NCI-H82 (cell line): ENCODE measurements around the gene AP4E1.
"Not testable (repeated sequence)": the region's sequence is repeated elsewhere in the genome, so short reads cannot be mapped to it uniquely, and the experiment has no call there.

Experiments
- DNase-seq: peaks from one replicate; lab custom pipeline; 2025; lab: John Stamatoyannopoulos, UW

Gene AP4E1

GRCh38 chr15:50908209-50909009 is at the start of gene AP4E1:
TSS of gene AP4E1 (plus strand) at chr15:50908683. CDS start at chr15:50908779, 96 bp downstream.
- peak; percentile 90 for DNase-seq

GRCh38 chr15:50860824-50861223 is 47.7 kb upstream of the AP4E1 start:
- no peak for DNase-seq

DNA sequence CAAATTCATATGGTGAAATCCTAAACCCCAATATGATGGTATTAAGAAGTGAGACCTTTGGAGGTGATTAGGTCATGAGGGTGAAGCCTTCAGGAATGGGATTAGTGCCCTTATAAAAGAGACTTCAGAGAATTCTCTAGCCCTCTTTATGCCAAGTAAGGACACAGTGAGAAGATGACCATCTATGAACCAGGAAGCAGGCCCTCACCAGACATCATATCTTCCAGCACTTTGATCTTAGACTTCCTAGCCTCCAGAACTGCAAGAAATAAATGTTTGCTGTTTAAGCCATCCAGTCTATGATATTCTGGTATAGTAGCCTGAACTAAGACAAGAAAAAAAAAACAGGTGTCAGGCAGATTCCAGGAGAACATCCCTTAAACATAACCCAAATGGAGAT is 45.9 kb upstream of the AP4E1 start:
- DNase-seq = no peak

DNA sequence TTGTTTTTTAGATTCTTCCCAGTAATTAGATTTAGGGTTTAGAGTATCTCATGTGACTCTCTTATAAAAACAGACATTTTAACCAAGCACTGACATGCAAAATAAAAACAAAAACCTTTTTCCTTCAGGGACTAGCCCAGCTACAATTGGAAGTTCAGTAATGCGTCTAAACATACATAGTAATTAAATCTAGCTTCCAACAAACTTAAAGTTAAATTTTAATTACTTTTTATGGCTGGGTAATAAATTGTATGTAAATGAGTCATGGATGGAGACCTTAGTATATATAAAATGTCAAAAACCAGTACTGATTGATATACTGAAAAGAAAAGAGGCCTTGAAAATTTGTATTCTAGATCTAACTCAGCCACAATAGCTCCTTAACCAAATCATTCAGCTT is 43.6 kb upstream of the AP4E1 start:
- DNase-seq = no peak

DNA sequence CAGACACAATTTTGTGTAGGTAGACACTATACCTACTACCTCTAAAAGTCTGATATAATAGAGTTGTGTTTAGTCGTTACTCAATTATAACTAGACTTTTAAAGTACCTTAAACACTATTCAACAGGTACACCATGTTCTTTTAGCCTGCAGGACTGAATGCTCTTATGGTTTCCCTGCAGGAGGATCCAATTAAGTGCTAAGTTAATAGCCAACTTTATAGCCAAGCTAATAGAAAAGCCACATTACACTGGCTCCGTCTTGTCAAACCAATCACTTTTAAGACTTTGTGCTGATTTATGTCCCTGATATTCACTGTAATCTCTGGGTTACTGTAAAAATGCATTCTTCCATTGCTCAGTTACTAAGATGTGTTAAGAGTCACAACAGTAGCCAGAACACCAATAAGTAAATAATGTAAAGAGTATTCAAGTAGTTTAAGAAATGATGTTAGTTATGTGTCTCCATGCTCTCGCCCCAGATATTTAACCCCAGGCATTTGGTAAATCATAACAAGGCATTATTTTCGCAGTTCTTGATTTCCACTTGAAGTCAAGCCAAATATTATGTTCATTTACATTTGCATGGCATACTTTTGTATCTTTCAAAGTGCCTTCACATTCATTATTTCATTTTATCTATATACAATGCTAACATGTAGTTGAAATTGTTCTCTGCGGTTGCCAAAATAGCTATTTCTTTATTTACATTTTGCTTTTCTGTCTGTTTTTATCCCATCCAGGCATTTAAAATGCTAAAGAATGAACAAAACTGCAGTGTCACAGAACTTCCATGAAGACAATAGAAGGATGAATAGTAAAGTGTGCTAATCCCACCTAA is 42.7 kb upstream of the AP4E1 start:
- DNase-seq = peak; percentile 48

DNA sequence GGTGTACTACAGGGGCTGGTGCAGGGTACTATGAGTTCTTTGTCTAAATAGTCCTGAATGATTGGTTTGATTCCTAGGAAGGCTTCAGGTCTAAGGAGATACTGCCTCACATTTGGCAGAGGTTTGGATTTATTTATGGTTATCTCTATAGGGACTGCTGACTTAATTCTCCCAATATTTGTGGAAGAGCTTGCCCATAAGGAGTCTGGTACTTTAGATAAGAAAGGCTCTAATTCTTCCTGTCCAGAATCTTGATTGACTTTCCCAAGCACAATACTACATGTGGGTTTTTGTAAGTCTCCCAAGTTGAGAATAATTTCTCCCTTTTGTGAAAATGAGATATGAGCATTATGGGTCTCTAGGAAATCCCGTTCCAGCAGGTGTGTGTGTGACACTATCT is 36.7 kb upstream of the AP4E1 start:
- no peak for DNase-seq

DNA sequence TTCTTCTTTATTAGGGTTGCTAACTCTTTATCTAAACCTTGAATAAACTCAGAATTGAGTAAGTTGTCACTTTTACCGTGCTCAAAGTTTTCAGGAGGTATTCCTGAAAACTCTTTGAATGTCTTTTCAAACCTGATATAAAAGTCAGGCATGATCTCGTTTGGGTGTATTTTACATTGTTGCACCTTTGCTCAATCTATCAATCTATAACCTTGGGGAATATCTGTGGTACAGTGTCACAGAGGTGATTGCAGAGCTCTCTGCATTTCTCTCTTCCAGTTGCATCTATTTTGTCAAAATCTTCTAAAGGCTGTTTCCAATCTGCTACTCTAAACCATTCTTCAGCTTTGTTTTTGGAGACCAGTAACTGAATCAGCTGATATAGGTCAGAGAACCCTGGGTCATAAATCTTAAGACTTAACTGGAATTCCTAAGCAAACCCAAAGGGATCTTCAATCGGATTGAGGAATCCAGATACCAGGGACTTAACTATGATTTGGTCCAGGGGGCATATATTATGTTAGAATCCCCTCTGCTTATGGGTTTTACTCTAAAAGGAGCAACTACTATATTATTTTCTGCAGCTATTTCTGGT is 35.6 kb upstream of the AP4E1 start:
- DNase-seq = peak; percentile 6

DNA sequence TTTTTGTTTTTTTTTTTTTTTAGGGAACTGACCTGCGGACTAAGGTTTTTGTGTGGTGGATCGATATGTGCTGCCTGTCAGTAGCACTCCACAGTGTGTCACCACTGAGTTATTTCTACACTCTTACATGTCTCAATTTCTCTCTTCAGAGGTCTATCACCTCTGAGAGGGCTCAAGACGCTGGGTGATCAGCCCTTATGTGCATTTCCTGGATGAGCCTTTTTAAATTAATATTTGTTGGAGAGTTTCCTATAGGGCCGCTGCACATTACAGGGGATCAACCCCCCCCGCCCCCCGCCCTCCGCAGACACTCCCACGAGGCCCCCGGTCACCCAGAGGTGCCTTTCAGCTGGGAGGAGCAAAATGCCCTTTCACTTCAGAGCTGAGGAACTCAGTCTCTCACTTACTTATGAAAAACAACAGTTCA is 34.5 kb upstream of the AP4E1 start:
- DNase-seq = no peak

GRCh38 chr15:50875238-50875637 is 33.2 kb upstream of the AP4E1 start:
- DNase-seq = not testable (repeated sequence)

DNA sequence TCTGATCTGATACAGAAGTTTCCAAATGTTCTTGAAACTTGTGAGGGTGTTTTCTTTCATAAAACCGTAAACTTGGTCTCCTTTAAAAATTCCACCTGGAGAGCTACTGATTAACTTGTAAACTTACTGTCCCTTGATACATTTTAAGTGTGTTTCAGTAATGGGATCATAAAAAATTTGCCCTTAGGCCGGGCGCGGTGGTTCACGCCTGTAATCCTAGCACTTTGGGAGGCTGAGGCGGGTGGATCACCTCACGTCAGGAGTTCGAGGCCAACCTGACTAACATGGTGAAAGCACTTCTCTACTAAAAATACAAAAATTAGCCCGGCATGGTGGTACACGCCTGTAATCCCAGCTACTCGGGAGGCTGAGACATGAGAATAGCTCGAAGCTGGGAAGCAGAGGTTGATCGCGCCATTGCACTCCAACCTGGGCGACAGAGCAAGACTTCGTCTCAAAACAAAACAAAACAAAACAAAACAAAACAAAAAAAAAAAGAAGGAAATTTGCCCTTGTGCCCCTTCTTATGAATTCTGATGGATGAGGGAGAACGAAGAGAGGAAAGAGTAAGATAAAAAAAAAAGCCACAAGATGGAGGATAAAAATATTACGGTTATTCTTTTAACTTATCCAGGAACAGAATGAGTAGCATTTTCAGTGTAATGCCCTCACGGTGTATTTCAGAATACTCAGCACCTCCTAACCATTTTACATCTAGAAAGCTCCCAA is 32.1 kb upstream of the AP4E1 start:
- no peak for DNase-seq

GRCh38 chr15:50876989-50877360 is 31.5 kb upstream of the AP4E1 start:
- DNase-seq = peak; percentile 82

DNA sequence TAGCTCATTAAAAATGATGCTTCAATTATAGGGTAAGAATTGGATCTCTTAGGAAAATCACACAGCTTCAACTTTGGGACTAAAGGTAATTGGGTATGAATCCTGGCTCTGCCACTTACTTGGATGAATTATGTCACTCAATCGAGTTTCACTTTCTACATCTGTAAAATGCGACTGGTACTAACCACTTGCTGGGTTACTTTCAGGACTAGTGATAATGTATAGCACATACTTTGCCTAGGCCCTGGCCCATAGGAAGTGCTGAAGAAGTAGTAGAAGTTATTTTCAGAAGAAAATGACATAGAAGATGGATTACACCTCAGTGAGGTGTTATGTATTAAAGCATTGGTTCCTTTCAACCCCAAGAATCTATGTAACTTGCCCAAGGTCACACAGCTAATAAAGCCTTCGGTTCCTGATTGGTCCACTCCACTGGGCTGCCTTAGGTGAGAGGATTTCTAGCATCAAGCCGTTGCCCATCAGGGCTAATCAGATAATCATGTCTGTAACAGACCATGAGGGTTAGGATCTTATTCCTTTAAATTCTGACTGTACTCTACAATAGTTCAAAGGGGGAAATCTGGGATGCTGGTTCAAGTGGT is 29.4 kb upstream of the AP4E1 start:
- peak; percentile 38 for DNase-seq

DNA sequence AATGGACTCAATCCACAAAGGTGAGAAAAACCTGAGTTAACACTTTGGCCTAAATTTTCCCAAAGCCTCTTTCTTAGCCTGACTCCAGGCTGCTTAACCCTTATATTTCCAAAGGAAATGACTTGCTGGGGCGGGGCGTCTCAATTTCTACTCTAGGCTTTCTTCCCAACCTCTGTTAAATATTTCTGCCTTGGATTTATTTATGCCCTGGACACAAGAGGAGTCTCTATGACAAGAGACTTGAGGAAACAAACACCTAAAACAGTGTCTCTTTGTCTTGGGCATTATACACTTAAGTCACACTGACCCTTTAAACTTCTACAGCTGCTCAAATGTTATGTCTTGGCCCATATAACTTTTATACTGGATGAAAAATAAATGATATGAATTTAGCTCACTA is 28.3 kb upstream of the AP4E1 start:
- DNase-seq = no peak

GRCh38 chr15:50880651-50881114 is 27.8 kb upstream of the AP4E1 start:
- no peak for DNase-seq

DNA sequence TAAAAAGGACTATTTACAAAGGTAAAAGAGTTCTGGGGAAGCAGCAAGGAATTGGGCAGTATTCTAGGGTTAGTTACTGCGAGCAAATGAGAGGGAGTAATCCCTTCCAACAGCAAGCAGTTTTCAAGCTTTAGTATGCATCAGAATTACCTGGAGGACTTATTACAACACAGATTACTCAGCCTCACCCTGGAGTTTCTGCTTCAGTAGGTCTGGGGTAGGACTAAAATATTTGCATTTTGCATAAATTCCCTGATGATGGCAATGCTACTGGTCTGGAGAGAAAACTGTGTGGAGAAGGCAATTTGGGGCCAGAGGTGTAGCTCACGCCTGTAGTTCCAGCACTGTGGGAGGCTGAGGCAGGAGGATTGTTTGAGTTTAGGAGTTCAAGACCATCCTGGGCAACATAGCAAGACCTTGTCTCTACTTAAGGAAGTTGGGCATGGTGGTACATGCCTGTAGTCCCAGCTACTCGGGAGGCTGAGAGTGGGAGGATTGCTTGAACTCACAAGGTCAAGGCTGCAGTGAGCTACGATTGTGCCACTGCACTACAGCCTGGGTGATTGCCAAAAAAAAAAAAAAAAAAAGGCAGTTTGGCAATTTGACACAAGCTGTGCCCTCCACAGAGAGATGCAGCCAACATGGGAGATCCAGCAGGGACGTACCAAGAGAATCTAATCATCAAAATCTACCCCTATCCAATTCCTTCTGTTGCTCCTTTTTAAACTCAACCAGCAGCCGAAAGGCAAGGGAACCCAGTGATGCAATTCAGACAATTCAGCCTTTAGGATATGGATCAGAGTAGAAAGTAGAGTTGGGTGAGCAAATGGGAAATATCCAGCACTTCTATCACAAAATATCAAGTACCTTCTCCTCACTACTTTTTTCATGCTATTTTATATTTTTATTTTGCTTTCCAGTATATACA is 27.1 kb upstream of the AP4E1 start:
- no peak for DNase-seq

GRCh38 chr15:50883903-50884302 is 24.6 kb upstream of the AP4E1 start:
- DNase-seq = no peak

- no peak for DNase-seq
These were observed 23.9 kb upstream of the AP4E1 start for GRCh38 chr15:50884540-50884939.

- DNase-seq = no peak
These were observed 22.4 kb upstream of the AP4E1 start for GRCh38 chr15:50886139-50886467.

GRCh38 chr15:50886611-50887345 is 21.7 kb upstream of the AP4E1 start:
- DNase-seq = no peak

GRCh38 chr15:50888054-50888453 is 20.4 kb upstream of the AP4E1 start:
- DNase-seq = no peak
